Endothelial cell of umbilical vein (primary cell): ENCODE measurements around the gene FAM151B. TPM values are rescaled to one million over a fixed set of nuclear protein-coding genes. Genes with fewer than 3 reads are reported as not detected.

Experiments
- BruUV-seq: library from RNA; stranded (reverse); fragments of 400-500 nt; replicated peaks from 2 replicates; lab custom pipeline; 2021; lab: Mats Ljungman, UMichigan
- CTCF ChIA-PET: fragments of 300-600, 350-600 bp; sonication (Branson Sonifier 250); formaldehyde crosslinking; loops from one replicate; lab custom pipeline; 2021; ENCODE audit warnings: antibody characterized with exemption, inconsistent platforms; lab: Charles Lee
- POLR2A ChIA-PET: fragments of 300-600, 350-600 bp; sonication (Branson Sonifier 250); formaldehyde crosslinking; loops from one replicate; lab custom pipeline; 2021; ENCODE audit warnings: antibody characterized with exemption, inconsistent platforms; lab: Charles Lee
- DNase-seq: peaks from one replicate; pipeline ENCODE4 v3.0.0-alpha.2; 2011; ENCODE audit warnings: low read depth, low spot score
- FAIRE-seq: peaks from 2 replicates; lab custom pipeline; 2011; peaks lifted over from hg19 to GRCh38; lab: Jason Lieb, UNC
- H2AFZ ChIP-seq: 2 replicates; pipeline ENCODE4 v1.6.0; 2012; ENCODE audit warnings: low read depth, low read length, control low read depth, inconsistent platforms
- H3K27ac ChIP-seq: 2 replicates; pipeline ENCODE4 v1.5.1; 2011; ENCODE audit warnings: low read depth, mild to moderate bottlenecking, control low read depth, low read length, moderate library complexity; ENCODE audit not compliant: insufficient read depth
- H3K27me3 ChIP-seq, 2 experiments: 2 replicates each; pipeline versions ENCODE4 v1.6.0 to v1.6.1; 2011; ENCODE audit warnings: low read length in 2 of 2, mixed read lengths in 1 of 2; ENCODE audit not compliant: control insufficient read depth in 2 of 2, insufficient read depth in 2 of 2
- H3K36me3 ChIP-seq, 2 experiments: 2 replicates in 1 of 2; 3 replicates in 1 of 2; pipeline ENCODE4 v1.5.1; 2011; ENCODE audit warnings: low read length in 2 of 2, mild to moderate bottlenecking in 1 of 2, moderate library complexity in 1 of 2; ENCODE audit not compliant: control insufficient read depth in 2 of 2, insufficient read depth in 2 of 2; ENCODE audit errors: extremely low read depth in 1 of 2
- H3K4me1 ChIP-seq: 3 replicates; pipeline ENCODE4 v1.5.1; 2011; ENCODE audit warnings: mild to moderate bottlenecking, low read length; ENCODE audit not compliant: control insufficient read depth, insufficient read depth; ENCODE audit errors: extremely low read depth
- H3K4me2 ChIP-seq: 2 replicates; pipeline ENCODE4 v1.6.1; 2011; ENCODE audit warnings: low read length, control low read depth, mixed read lengths; ENCODE audit not compliant: insufficient read depth
- H3K4me3 ChIP-seq, 3 experiments: fragments of 200-600 bp in 1 of 3; sonication (generic), shearing (Covaris generic) in 1 of 3; replicated peaks in 1 of 3; 2 replicates each; pipeline ENCODE4 v1.5.1; 2011 to 2016; ENCODE audit warnings: control low read depth in 3 of 3, low read length in 3 of 3, mild to moderate bottlenecking in 2 of 3, inconsistent platforms in 1 of 3, low read depth in 1 of 3, moderate library complexity in 1 of 3; ENCODE audit not compliant: insufficient read depth in 1 of 3
- H3K79me2 ChIP-seq: 2 replicates; pipeline ENCODE4 v1.6.0; 2012; ENCODE audit warnings: low read length, inconsistent platforms; ENCODE audit not compliant: control insufficient read depth, insufficient read depth
- H3K9ac ChIP-seq: replicated peaks from 2 replicates; pipeline ENCODE3; 2011; ENCODE audit warnings: low read length, control low read depth; ENCODE audit not compliant: insufficient read depth; ENCODE audit errors: extremely low read depth
- H3K9me1 ChIP-seq: replicated peaks from 3 replicates; pipeline ENCODE4 v1.6.0; 2011; ENCODE audit warnings: mild to moderate bottlenecking, low read length; ENCODE audit not compliant: control insufficient read depth, insufficient read depth; ENCODE audit errors: extremely low read depth
- H3K9me3 ChIP-seq: replicated peaks from 2 replicates; pipeline ENCODE4 v1.5.1; 2012; ENCODE audit warnings: low read length, inconsistent platforms; ENCODE audit not compliant: control insufficient read depth, insufficient read depth
- H4K20me1 ChIP-seq: replicated peaks from 2 replicates; pipeline ENCODE3; 2011; ENCODE audit warnings: mild to moderate bottlenecking, low read length; ENCODE audit not compliant: control insufficient read depth, insufficient read depth; ENCODE audit errors: extremely low read depth
- CTCF ChIP-seq, 2 donors: IDR thresholded peaks; 1 replicate in 1 of 2; 2 replicates in 1 of 2; pipeline ENCODE4 v1.5.1; 2011; ENCODE audit warnings: low read length in 2 of 2, mild to moderate bottlenecking in 2 of 2, moderate library complexity in 2 of 2, control low read depth in 1 of 2, inconsistent platforms in 1 of 2, low read depth in 1 of 2; ENCODE audit not compliant: insufficient read depth in 1 of 2; ENCODE audit errors: extremely low read depth in 1 of 2
- EZH2 ChIP-seq: IDR thresholded peaks from 2 replicates; pipeline ENCODE4 v1.6.1; 2012; ENCODE audit warnings: borderline replicate concordance, low read depth, mild to moderate bottlenecking, moderate library complexity, low read length, inconsistent platforms; ENCODE audit not compliant: severe bottlenecking
- FOS ChIP-seq: IDR thresholded peaks from 2 replicates; pipeline ENCODE4 v1.6.1; 2011; ENCODE audit warnings: mild to moderate bottlenecking, low read length, moderate library complexity, borderline replicate concordance; ENCODE audit not compliant: insufficient read depth
- GATA2 ChIP-seq: IDR thresholded peaks from 2 replicates; pipeline ENCODE4 v1.7.0; 2011; ENCODE audit warnings: low read depth, mild to moderate bottlenecking, moderate library complexity, mixed read lengths, low read length; ENCODE audit not compliant: insufficient read length, insufficient read depth
- JUN ChIP-seq: IDR thresholded peaks from 2 replicates; pipeline ENCODE4 v1.6.1; 2011; ENCODE audit warnings: borderline replicate concordance, low read depth; ENCODE audit not compliant: insufficient read length, insufficient read depth
- MAX ChIP-seq: IDR thresholded peaks from 2 replicates; pipeline ENCODE4 v1.6.1; 2011; ENCODE audit not compliant: insufficient read depth, insufficient read length
- MYC ChIP-seq: IDR thresholded peaks from one replicate; pipeline ENCODE4 v1.6.1; 2011; ENCODE audit warnings: mild to moderate bottlenecking, low read depth, low read length
- POLR2AphosphoS5 ChIP-seq: IDR thresholded peaks from 2 replicates; pipeline ENCODE4 v1.6.1; 2012; ENCODE audit warnings: low read depth, mild to moderate bottlenecking, control low read depth, low read length, moderate library complexity; ENCODE audit not compliant: insufficient read depth
- dilution Hi-C: fragments of 300-500 bp; cut with MboI; formaldehyde crosslinking; loops from one replicate; pipeline ENCODE4 v1.15.0; 2019; ENCODE audit warnings: low sequenced_read_pairs; ENCODE audit not compliant: extremely low pct_ligation_motif_present
- intact Hi-C: fragments of 100-400 bp; cut with micrococcal nuclease; formaldehyde crosslinking; loops from one replicate; pipeline ENCODE4 v1.10.0; 2022
- polyA plus RNA-seq, 4 experiments: library from polyadenylated mRNA; depleted of rRNA in 3 of 4; stranded (reverse) in 3 of 4; unstranded in 1 of 4; fragments of >200 nt; gene quantifications; 2 replicates each; pipeline versions ENCODE4 v1.2.1 to v1.2.3, GENCODE V29; 2011 to 2012; ENCODE audit warnings: missing spikeins in 1 of 4
- total RNA-seq: library from RNA; stranded (reverse); gene quantifications from 2 replicates; pipeline ENCODE4 v1.2.3, GENCODE V29; 2021

Gene FAM151B
- total and polyA plus RNA-seq, 2 donors (not counting 3 experiments of a cell fraction or from before 2014, with no cell fraction given), result 0.91 to 2.6 TPM

DNA sequence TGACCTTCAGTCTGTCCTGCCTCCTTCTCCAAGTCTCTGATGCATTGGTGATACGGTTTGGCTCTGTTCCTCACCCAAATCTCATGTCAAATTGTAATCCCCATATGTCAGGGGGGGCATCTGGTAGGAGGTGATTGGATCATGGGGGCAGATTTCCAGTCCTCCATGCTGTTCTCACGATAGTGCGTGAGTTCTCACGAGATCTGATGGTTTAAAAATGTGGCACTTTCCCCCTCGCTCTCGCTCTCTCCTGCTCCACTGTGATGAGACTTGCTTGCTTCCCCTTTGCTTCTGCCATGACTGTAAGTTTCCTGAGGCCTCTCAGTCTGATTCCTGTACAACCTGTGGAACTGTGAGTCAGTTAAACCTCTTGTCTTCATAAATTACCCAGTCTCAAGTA is 96.9 kb downstream of the FAM151B start:
- POLR2A ChIA-PET, result no interaction called here
- CTCF ChIA-PET, result interaction anchor here (0.7 kb wide), 1 partner anchor 10 kb away, joined by 3 read pairs; no protein-coding TSS in a partner anchor

More for the DNA sequence above, 96.9 kb downstream of the FAM151B start:
- Histone ChIP-seq H3K27ac (no peak overlapping the region), H3K9ac (no peak overlapping the region), H3K4me3 (no peak overlapping the region), H3K4me1 (no peaks in the 10 kb centered on the region), H2AFZ (no peak overlapping the region), H3K9me3 (no peaks in the 10 kb centered on the region), H4K20me1 (no peaks in the 10 kb centered on the region), H3K9me1 (no peaks in the 10 kb centered on the region), H3K27me3 (no peaks in the 10 kb centered on the region), H3K4me2 (no peak overlapping the region), H3K79me2 (no peaks in the 10 kb centered on the region), H3K36me3 (no peaks in the 10 kb centered on the region)
- no TSS peak for BruUV-seq
- dilution Hi-C loops, result no loop called here
- TF ChIP-seq EZH2 (no peak), MYC (no peak), JUN (no peak), MAX (no peak), POLR2AphosphoS5 (no peak), GATA2 (no peak), FOS (no peak), CTCF (IDR thresholded peaks at IDR 0.05; ENCODE audit: extremely low read depth in 1 of 2, insufficient read depth in 1 of 2, low read depth in 1 of 2, low read length in 2 of 2) (no peak)
- DNase-seq, result no peak
- FAIRE-seq, result no peak
- intact Hi-C loops, result no loop called here
